ENCODE results near the gene AMPH. TPM values are rescaled to one million over a fixed set of nuclear protein-coding genes. Genes with fewer than 3 reads are reported as not detected.

Gene AMPH
- total RNA-seq, 1 experiment from 2014 or later, result not detected

DNA sequence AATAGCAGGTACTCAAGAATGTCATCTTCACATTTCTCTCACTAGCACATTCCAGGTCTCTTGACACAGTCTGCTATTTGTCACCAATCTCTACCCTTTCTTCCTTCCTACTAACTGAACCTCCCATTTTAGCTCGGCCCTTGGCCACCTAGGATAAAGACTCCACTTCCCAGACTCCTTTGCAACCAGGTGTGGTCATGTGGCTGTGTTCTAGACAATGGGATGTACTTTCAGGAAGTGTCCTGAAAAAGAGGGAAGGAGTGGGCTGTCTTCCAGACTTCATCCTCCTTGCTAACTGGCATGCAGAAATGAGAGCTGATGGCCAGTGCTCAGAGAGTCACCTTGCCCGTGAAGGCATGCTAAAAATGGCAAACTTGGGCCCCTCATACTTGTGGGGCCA, 139.2 kb downstream of the AMPH start:
- CTCF ChIA-PET, result no interaction called here
- Histone ChIP-seq H3K9me2 (ENCODE audit: insufficient read depth) (no peaks in the 10 kb centered on the region), H3K27ac (no peak overlapping the region), H3K4me1 (replicated peaks; ENCODE audit: insufficient read depth) (no peaks in the 10 kb centered on the region), H3K27me3 (ENCODE audit: insufficient read depth, low read depth) (peaks cover 35% of the 10 kb centered on the region), H3K79me2 (ENCODE audit: low read depth) (no peaks in the 10 kb centered on the region), H3K36me3 (ENCODE audit: low read depth) (no peaks in the 10 kb centered on the region), H3K9me3 (ENCODE audit: insufficient read depth, low read depth) (no peaks in the 10 kb centered on the region), H3K4me2 (no peak overlapping the region), H4K20me1 (ENCODE audit: insufficient read depth) (no peaks in the 10 kb centered on the region), H3K4me3 (no peak overlapping the region), H3F3A (ENCODE audit: insufficient read depth, low read depth) (no peaks in the 10 kb centered on the region), H2AFZ (no peak overlapping the region)
- no TSS peak for BruUV-seq (replicated peaks)
- DNase-seq, result no peak
- POLR2A ChIA-PET (ENCODE audit: unreplicated experiment), result no interaction called here
- intact Hi-C loops (cut with micrococcal nuclease; ENCODE audit: unreplicated experiment), result no loop called here
- no peak for TF ChIP-seq EZH2 (IDR thresholded peaks at IDR 0.05; ENCODE audit: low read depth)
- TF ChIP-seq, protein P1, sequence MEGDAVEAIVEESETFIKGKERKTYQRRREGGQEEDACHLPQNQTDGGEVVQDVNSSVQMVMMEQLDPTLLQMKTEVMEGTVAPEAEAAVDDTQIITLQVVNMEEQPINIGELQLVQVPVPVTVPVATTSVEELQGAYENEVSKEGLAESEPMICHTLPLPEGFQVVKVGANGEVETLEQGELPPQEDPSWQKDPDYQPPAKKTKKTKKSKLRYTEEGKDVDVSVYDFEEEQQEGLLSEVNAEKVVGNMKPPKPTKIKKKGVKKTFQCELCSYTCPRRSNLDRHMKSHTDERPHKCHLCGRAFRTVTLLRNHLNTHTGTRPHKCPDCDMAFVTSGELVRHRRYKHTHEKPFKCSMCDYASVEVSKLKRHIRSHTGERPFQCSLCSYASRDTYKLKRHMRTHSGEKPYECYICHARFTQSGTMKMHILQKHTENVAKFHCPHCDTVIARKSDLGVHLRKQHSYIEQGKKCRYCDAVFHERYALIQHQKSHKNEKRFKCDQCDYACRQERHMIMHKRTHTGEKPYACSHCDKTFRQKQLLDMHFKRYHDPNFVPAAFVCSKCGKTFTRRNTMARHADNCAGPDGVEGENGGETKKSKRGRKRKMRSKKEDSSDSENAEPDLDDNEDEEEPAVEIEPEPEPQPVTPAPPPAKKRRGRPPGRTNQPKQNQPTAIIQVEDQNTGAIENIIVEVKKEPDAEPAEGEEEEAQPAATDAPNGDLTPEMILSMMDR (conservative IDR thresholded peaks at IDR 0.05), result no peak

DNA sequence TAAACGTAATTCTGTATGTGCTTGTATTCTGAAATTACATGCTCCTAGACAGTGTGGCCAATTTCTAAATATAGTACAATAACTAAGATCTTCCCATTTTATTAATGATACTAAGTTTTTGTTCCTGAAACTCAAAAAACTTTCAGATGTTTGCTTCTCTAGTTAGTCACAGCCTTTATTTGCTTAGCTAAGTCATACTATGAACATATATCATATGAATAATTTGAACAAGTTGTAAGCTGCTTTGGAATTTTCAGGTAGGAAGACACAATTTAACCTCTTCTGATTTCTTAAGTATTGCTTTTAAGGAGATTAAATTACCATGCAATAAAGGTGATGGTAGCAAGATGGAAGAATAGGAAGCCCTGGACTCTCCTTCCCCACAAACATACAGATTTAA, 148.7 kb downstream of the AMPH start:
- H3K9me2 ChIP-seq (ENCODE audit: insufficient read depth), result no peaks in the 10 kb centered on the region
- no peak for TF ChIP-seq EZH2 (IDR thresholded peaks at IDR 0.05; ENCODE audit: low read depth)
- TF ChIP-seq, protein P1 (conservative IDR thresholded peaks at IDR 0.05), result no peak
- POLR2A ChIA-PET (ENCODE audit: unreplicated experiment), result no interaction called here
- CTCF ChIA-PET, result no interaction called here
- H2AFZ ChIP-seq, result no peak overlapping the region
- no peaks in the 10 kb centered on the region for H3K27me3 ChIP-seq (ENCODE audit: insufficient read depth, low read depth)
- no peak for DNase-seq
- intact Hi-C loops (cut with micrococcal nuclease; ENCODE audit: unreplicated experiment), result no loop called here
- no peak overlapping the region for H3K4me3 ChIP-seq
- H3K9me3 ChIP-seq (ENCODE audit: insufficient read depth, low read depth), result no peaks in the 10 kb centered on the region
- H3F3A ChIP-seq (ENCODE audit: insufficient read depth, low read depth), result no peaks in the 10 kb centered on the region
- no peak overlapping the region for H3K27ac ChIP-seq
- H3K79me2 ChIP-seq (ENCODE audit: low read depth), result no peaks in the 10 kb centered on the region
- H3K4me2 ChIP-seq, result no peak overlapping the region
- no peaks in the 10 kb centered on the region for H3K4me1 ChIP-seq (replicated peaks; ENCODE audit: insufficient read depth)
- H3K36me3 ChIP-seq (ENCODE audit: low read depth), result no peaks in the 10 kb centered on the region
- H4K20me1 ChIP-seq (ENCODE audit: insufficient read depth), result no peaks in the 10 kb centered on the region
- BruUV-seq (replicated peaks), result no TSS peak

DNA sequence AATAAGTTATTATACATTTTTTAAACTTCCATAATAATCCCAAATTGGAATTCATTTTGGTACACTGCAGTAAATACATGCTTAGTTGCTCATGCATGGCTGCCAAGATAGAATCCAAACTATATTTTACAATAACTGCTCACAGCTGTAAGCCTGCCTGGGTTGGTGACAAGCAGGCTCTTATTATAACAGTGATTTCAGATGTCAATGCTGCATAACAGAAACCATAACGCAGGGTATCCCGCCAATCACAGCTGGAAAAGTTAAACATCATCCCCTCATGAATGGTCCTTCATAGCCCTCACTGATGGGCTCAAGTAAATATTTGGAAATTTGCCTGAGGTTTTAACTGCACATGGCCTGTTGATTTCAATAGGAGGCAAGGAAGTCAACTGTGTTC, 149.8 kb downstream of the AMPH start:
- Histone ChIP-seq H3K36me3 (ENCODE audit: low read depth) (no peaks in the 10 kb centered on the region), H2AFZ (no peak overlapping the region), H3K9me2 (ENCODE audit: insufficient read depth) (no peaks in the 10 kb centered on the region), H3K9me3 (ENCODE audit: insufficient read depth, low read depth) (no peaks in the 10 kb centered on the region), H3K4me2 (no peak overlapping the region), H3K79me2 (ENCODE audit: low read depth) (no peaks in the 10 kb centered on the region), H3K27me3 (ENCODE audit: insufficient read depth, low read depth) (no peaks in the 10 kb centered on the region; the same call in 1 of the 2 replicates), H3K27ac (no peak overlapping the region), H3K4me1 (replicated peaks; ENCODE audit: insufficient read depth) (no peaks in the 10 kb centered on the region), H3F3A (ENCODE audit: insufficient read depth, low read depth) (no peaks in the 10 kb centered on the region), H3K4me3 (no peak overlapping the region), H4K20me1 (ENCODE audit: insufficient read depth) (no peaks in the 10 kb centered on the region)
- no peak for TF ChIP-seq EZH2 (IDR thresholded peaks at IDR 0.05; ENCODE audit: low read depth)
- TF ChIP-seq, protein P1 (conservative IDR thresholded peaks at IDR 0.05), result no peak
- DNase-seq, result no peak
- no TSS peak for BruUV-seq (replicated peaks)
- intact Hi-C loops (cut with micrococcal nuclease; ENCODE audit: unreplicated experiment), result no loop called here
- ChIA-PET POLR2A (ENCODE audit: unreplicated experiment) (no interaction called here), CTCF (no interaction called here)
